Osteocyte (in vitro differentiated cells): ENCODE measurements around the gene CELA2A. TPM values are rescaled to one million over a fixed set of nuclear protein-coding genes. Genes with fewer than 3 reads are reported as not detected.
"Not testable (repeated sequence)": the region's sequence is repeated elsewhere in the genome, so short reads cannot be mapped to it uniquely, and the experiment has no call there.

ENCODE experiments used
- DNase-seq: peaks from one replicate; pipeline ENCODE4 v3.0.0; 2021; ENCODE audit warnings: mixed read lengths; ENCODE audit not compliant: unreplicated experiment; ENCODE audit errors: extremely low spot score
- H3K27ac Mint-ChIP-seq: one replicate; pipeline ENCODE4 v1.8.0; 2021; ENCODE audit warnings: mild to moderate bottlenecking, mixed read lengths; ENCODE audit not compliant: unreplicated experiment
- H3K27me3 Mint-ChIP-seq: one replicate; pipeline ENCODE4 v1.8.0; 2021; ENCODE audit warnings: mixed read lengths; ENCODE audit not compliant: unreplicated experiment
- H3K36me3 Mint-ChIP-seq: one replicate; pipeline ENCODE4 v1.8.0; 2021; ENCODE audit warnings: mixed read lengths; ENCODE audit not compliant: unreplicated experiment
- H3K4me1 Mint-ChIP-seq: one replicate; pipeline ENCODE4 v1.8.0; 2021; ENCODE audit warnings: mixed read lengths; ENCODE audit not compliant: unreplicated experiment
- H3K4me3 Mint-ChIP-seq: one replicate; pipeline ENCODE4 v1.8.0; 2021; ENCODE audit warnings: mild to moderate bottlenecking, moderate library complexity, mixed read lengths; ENCODE audit not compliant: unreplicated experiment
- H3K9me3 Mint-ChIP-seq: one replicate; pipeline ENCODE4 v1.8.0; 2021; ENCODE audit warnings: mixed read lengths; ENCODE audit not compliant: unreplicated experiment
- CTCF ChIP-seq: fragments of 200-600 bp; sonication (generic); IDR thresholded peaks from 2 replicates; pipeline ENCODE4 v1.5.0; 2021; ENCODE audit warnings: antibody characterized with exemption, mild to moderate bottlenecking, moderate library complexity
- total RNA-seq: library from RNA; stranded (reverse); gene quantifications from 2 replicates; pipeline ENCODE4 v1.2.1, GENCODE V29; 2021

The CELA2A gene
- total RNA-seq, 1 donor from 2014 or later, result not detected

GRCh38 chr1:15433471-15433870 lies 23.1 kb upstream of the CELA2A start:
- Mint-ChIP-seq H3K4me1 (peaks cover 5% of the 10 kb centered on the region), H3K27ac (no peak overlapping the region), H3K9me3 (no peaks in the 10 kb centered on the region), H3K36me3 (no peaks in the 10 kb centered on the region), H3K4me3 (no peak overlapping the region), H3K27me3 (no peaks in the 10 kb centered on the region)
- TF ChIP-seq CTCF, result no peak
- DNase-seq, result no peak

- not testable (repeated sequence) for H3K4me1 Mint-ChIP-seq, DNase-seq
These were observed 21.8 kb upstream of the CELA2A start for GRCh38 chr1:15434739-15435138.

GRCh38 chr1:15435239-15436077 lies 21.1 kb upstream of the CELA2A start:
- no peaks in the 10 kb centered on the region for H3K9me3 Mint-ChIP-seq
- H3K4me3 Mint-ChIP-seq, result no peak overlapping the region
- H3K4me1 Mint-ChIP-seq, result peaks cover 5% of the 10 kb centered on the region
- no peaks in the 10 kb centered on the region for H3K36me3 Mint-ChIP-seq
- H3K27me3 Mint-ChIP-seq, result no peaks in the 10 kb centered on the region
- TF ChIP-seq CTCF, result no peak
- no peak overlapping the region for H3K27ac Mint-ChIP-seq
- DNase-seq, result no peak

More at GRCh38 chr1:15434739-15435138, 21.8 kb upstream of the CELA2A start:
- H3K4me3 Mint-ChIP-seq, H3K27ac Mint-ChIP-seq, H3K27me3 Mint-ChIP-seq, H3K36me3 Mint-ChIP-seq, H3K9me3 Mint-ChIP-seq: not testable (repeated sequence)

DNA sequence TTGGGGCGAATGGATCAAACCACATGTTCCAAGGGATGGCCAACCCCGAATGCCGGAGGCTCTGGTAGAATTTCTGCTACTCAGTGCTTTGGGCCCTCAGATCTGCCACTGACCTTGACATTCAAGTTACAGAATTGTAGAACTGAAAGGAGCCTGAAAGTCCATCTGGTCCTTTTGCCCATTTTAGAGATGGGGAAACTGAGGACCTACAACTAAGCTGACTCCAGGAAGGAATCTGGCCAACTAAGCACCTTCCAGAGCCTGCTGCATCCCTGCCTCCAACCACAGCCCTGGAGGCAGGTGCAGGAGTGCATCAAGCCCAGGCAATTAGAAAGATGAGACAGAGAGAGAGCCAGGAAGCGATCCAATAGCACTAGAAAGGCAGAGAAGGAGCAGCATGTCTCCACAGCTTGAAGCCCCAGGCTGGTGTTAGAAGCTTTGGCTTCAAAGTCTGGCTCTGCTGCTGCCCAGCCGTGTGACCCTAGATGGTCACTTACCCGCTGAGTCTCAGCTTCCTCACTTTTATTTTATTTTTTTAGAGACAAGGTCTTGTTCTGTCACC lies 19.6 kb upstream of the CELA2A start:
- Mint-ChIP-seq H3K36me3 (no peaks in the 10 kb centered on the region), H3K27me3 (no peaks in the 10 kb centered on the region), H3K4me3 (no peak overlapping the region), H3K4me1 (peaks cover 5% of the 10 kb centered on the region), H3K9me3 (no peaks in the 10 kb centered on the region), H3K27ac (no peak overlapping the region)
- no peak for TF ChIP-seq CTCF
- DNase-seq, result no peak

GRCh38 chr1:15439325-15439724 lies 17.2 kb upstream of the CELA2A start:
- H3K4me3 Mint-ChIP-seq, result no peak overlapping the region
- no peaks in the 10 kb centered on the region for H3K4me1 Mint-ChIP-seq
- no peak overlapping the region for H3K27ac Mint-ChIP-seq
- TF ChIP-seq CTCF, result no peak
- no peaks in the 10 kb centered on the region for H3K9me3 Mint-ChIP-seq
- no peaks in the 10 kb centered on the region for H3K27me3 Mint-ChIP-seq
- DNase-seq, result no peak
- H3K36me3 Mint-ChIP-seq, result no peaks in the 10 kb centered on the region
